DOHH2 (cell line): ENCODE data around the gene MSRB3.

ENCODE experiments used
- H3F3A ChIP-seq: fragments of 200-600 bp; sonication (generic), shearing (Covaris generic); 2 replicates; pipeline ENCODE4 v1.6.0; 2016; ENCODE audit warnings: antibody characterized with exemption, mild to moderate bottlenecking; ENCODE audit not compliant: control insufficient read depth, insufficient read depth
- H3K27ac ChIP-seq: fragments of 200-600 bp; sonication (generic); 2 replicates; pipeline ENCODE4 v1.5.1; 2014; ENCODE audit warnings: low read depth, mild to moderate bottlenecking, low read length, moderate library complexity
- H3K27me3 ChIP-seq: fragments of 200-600 bp; sonication (generic); 2 replicates; pipeline ENCODE4 v1.6.1; 2014; ENCODE audit warnings: mild to moderate bottlenecking, low read length, mixed read lengths; ENCODE audit not compliant: control insufficient read depth
- H3K36me3 ChIP-seq: fragments of 200-600 bp; sonication (generic); 2 replicates; pipeline ENCODE4 v1.6.1; 2014; ENCODE audit warnings: mild to moderate bottlenecking, low read length, moderate library complexity, mixed read lengths; ENCODE audit not compliant: control insufficient read depth
- H3K4me1 ChIP-seq: fragments of 200-600 bp; sonication (generic); 2 replicates; pipeline ENCODE4 v1.6.1; 2014; ENCODE audit warnings: mild to moderate bottlenecking, low read length, mixed read lengths; ENCODE audit not compliant: control insufficient read depth
- H3K4me2 ChIP-seq: fragments of 200-600 bp; sonication (generic); 2 replicates; pipeline ENCODE4 v1.6.0; 2014; ENCODE audit warnings: mild to moderate bottlenecking, low read length, moderate library complexity
- H3K4me3 ChIP-seq: fragments of 200-600 bp; sonication (generic); 2 replicates; pipeline ENCODE4 v1.5.1; 2014; ENCODE audit warnings: mild to moderate bottlenecking, low read length, mixed read lengths
- H3K79me2 ChIP-seq: fragments of 200-600 bp; sonication (generic); 2 replicates; pipeline ENCODE4 v1.6.1; 2014; ENCODE audit warnings: mild to moderate bottlenecking, low read length, mixed read lengths; ENCODE audit not compliant: control insufficient read depth
- H3K9me2 ChIP-seq: fragments of 200-600 bp; sonication (generic); replicated peaks from 2 replicates; pipeline ENCODE4 v1.6.1; 2014; ENCODE audit warnings: mild to moderate bottlenecking, low read length, mixed read lengths; ENCODE audit not compliant: control insufficient read depth
- H3K9me3 ChIP-seq: fragments of 200-600 bp; sonication (generic); 2 replicates; pipeline ENCODE4 v1.6.1; 2014; ENCODE audit warnings: antibody characterized with exemption, low read length, mixed read lengths; ENCODE audit not compliant: control insufficient read depth, insufficient read depth
- H4K20me1 ChIP-seq: fragments of 200-600 bp; sonication (generic); 2 replicates; pipeline ENCODE4 v1.6.0; 2014; ENCODE audit warnings: low read depth, mild to moderate bottlenecking, antibody characterized with exemption, low read length, moderate library complexity; ENCODE audit not compliant: control insufficient read depth, insufficient read depth
- CTCF ChIP-seq: fragments of 200-600 bp; sonication (generic); IDR thresholded peaks from one replicate; pipeline ENCODE4 v1.5.1; 2014; ENCODE audit warnings: antibody characterized with exemption, mild to moderate bottlenecking, low read depth, low read length; ENCODE audit not compliant: poor library complexity, severe bottlenecking
- EZH2phosphoT487 ChIP-seq: fragments of 200-600 bp; sonication (generic); IDR thresholded peaks from 2 replicates; pipeline ENCODE4 v1.6.1; 2017; ENCODE audit warnings: borderline replicate concordance, mild to moderate bottlenecking, antibody characterized with exemption, low read length, moderate library complexity, mixed read lengths

The MSRB3 gene

GRCh38 chr12:65274602-65275272 is 3.7 kb upstream of the MSRB3 start:
- no peaks in the 10 kb centered on the region for H3K36me3 ChIP-seq
- H3K9me3 ChIP-seq = no peaks in the 10 kb centered on the region
- H4K20me1 ChIP-seq = no peaks in the 10 kb centered on the region
- no peak overlapping the region for H3K4me2 ChIP-seq
- H3F3A ChIP-seq = no peaks in the 10 kb centered on the region
- no peaks in the 10 kb centered on the region for H3K79me2 ChIP-seq
- TF ChIP-seq EZH2phosphoT487 (no peak), CTCF (no peak)
- H3K27me3 ChIP-seq = peaks cover 40% of the 10 kb centered on the region
- H3K9me2 ChIP-seq = no peaks in the 10 kb centered on the region
- no peak overlapping the region for H3K4me3 ChIP-seq
- peaks cover 12% of the 10 kb centered on the region for H3K4me1 ChIP-seq
- H3K27ac ChIP-seq = no peak overlapping the region

DNA sequence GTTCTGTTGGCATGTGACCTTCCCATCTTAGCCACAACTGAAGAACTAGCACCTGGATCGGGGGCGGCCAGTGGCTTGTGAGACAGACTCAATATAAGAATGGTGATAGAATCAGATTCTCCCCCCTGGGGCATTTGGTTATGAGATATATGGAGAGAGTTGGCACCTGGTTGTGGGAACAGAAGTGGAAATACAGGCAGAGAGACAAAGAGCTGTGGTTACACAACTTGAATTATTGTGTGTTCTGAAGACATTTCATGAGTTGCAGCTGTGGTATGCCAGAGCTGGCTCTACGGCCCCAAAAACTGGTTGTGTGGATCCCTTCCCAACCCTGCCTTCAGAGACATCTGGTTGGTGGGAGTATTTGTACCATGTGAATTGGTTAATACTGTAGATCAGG is 2.9 kb upstream of the MSRB3 start:
- Histone ChIP-seq H3F3A (no peaks in the 10 kb centered on the region), H3K4me2 (no peak overlapping the region)
- TF ChIP-seq CTCF = no peak
- no peak for TF ChIP-seq EZH2phosphoT487

GRCh38 chr12:65276916-65277530 is 1.5 kb upstream of the MSRB3 start:
- H3K36me3 ChIP-seq = no peaks in the 10 kb centered on the region
- TF ChIP-seq CTCF (no peak), EZH2phosphoT487 (no peak)
- no peak overlapping the region for H3K4me3 ChIP-seq
- peaks cover 13% of the 10 kb centered on the region for H3K4me1 ChIP-seq
- no peaks in the 10 kb centered on the region for H4K20me1 ChIP-seq
- H3K27ac ChIP-seq = no peak overlapping the region
- H3K9me3 ChIP-seq = no peaks in the 10 kb centered on the region
- H3K9me2 ChIP-seq = no peaks in the 10 kb centered on the region
- H3F3A ChIP-seq = no peaks in the 10 kb centered on the region
- no peaks in the 10 kb centered on the region for H3K79me2 ChIP-seq
- peaks cover 44% of the 10 kb centered on the region for H3K27me3 ChIP-seq
- H3K4me2 ChIP-seq = no peak overlapping the region

More for the DNA sequence above, 2.9 kb upstream of the MSRB3 start:
- Histone ChIP-seq H3K36me3 (no peaks in the 10 kb centered on the region), H3K79me2 (no peaks in the 10 kb centered on the region), H3K4me1 (peaks cover 13% of the 10 kb centered on the region), H3K9me3 (no peaks in the 10 kb centered on the region), H3K27ac (no peak overlapping the region), H3K27me3 (peaks cover 44% of the 10 kb centered on the region), H4K20me1 (no peaks in the 10 kb centered on the region), H3K9me2 (no peaks in the 10 kb centered on the region), H3K4me3 (no peak overlapping the region)
